HepG2 (cell line): ENCODE measurements around the gene OLFM2. TPM values are rescaled to one million over a fixed set of nuclear protein-coding genes. Genes with fewer than 3 reads are reported as not detected.

Source experiments
- AKAP8 ChIP-seq: sonication (generic); formaldehyde crosslinking; IDR thresholded peaks from 2 replicates; pipeline ENCODE4 v1.5.1; 2020; ENCODE audit warnings: mild to moderate bottlenecking, missing genetic modification reagents
- DPF2 ChIP-seq: sonication (generic); formaldehyde crosslinking; IDR thresholded peaks from 2 replicates; pipeline ENCODE4 v1.4.0; 2020; ENCODE audit warnings: mild to moderate bottlenecking, low read depth, missing genetic modification reagents, borderline replicate concordance
- NFAT5 ChIP-seq: sonication (generic); formaldehyde crosslinking; IDR thresholded peaks from 2 replicates; pipeline ENCODE4 v1.4.0; 2020; ENCODE audit warnings: missing genetic modification reagents
- RFX3 ChIP-seq: IDR thresholded peaks from 2 replicates; pipeline ENCODE4 v1.6.1; 2016; ENCODE audit warnings: missing biosample characterization, missing genetic modification reagents
- SMYD3 ChIP-seq: sonication (generic); formaldehyde crosslinking; IDR thresholded peaks from 2 replicates; pipeline ENCODE4 v1.8.1; 2023; ENCODE audit warnings: mild to moderate bottlenecking, missing genetic modification reagents
- SOX6 ChIP-seq, 2 experiments: fragments of 450-650 bp in 1 of 2; sonication (generic) in 1 of 2; formaldehyde crosslinking in 1 of 2; IDR thresholded peaks; 2 replicates each; pipeline versions ENCODE4 v1.4.0 to v1.6.1; 2017 to 2020; ENCODE audit warnings: antibody characterized with exemption in 1 of 2, mild to moderate bottlenecking in 1 of 2, missing genetic modification reagents in 1 of 2
- WIZ ChIP-seq: sonication (generic); formaldehyde crosslinking; IDR thresholded peaks from 2 replicates; pipeline ENCODE4 v1.5.1; 2020; ENCODE audit warnings: mild to moderate bottlenecking, missing genetic modification reagents
- YEATS2 ChIP-seq: sonication (generic); formaldehyde crosslinking; IDR thresholded peaks from 2 replicates; pipeline ENCODE4 v1.4.0; 2020; ENCODE audit warnings: missing genetic modification reagents, borderline replicate concordance
- ZBTB2 ChIP-seq: sonication (generic); formaldehyde crosslinking; IDR thresholded peaks from 2 replicates; pipeline ENCODE4 v1.8.0; 2022; ENCODE audit warnings: low read depth, missing genetic modification reagents
- ZIK1 ChIP-seq: sonication (generic); formaldehyde crosslinking; IDR thresholded peaks from 2 replicates; pipeline ENCODE4 v1.5.0; 2020; ENCODE audit warnings: mild to moderate bottlenecking, low read depth, missing genetic modification reagents, borderline replicate concordance
- ZNF562 ChIP-seq: sonication (generic); formaldehyde crosslinking; IDR thresholded peaks from 2 replicates; pipeline ENCODE4 v1.8.0; 2022; ENCODE audit warnings: missing genetic modification reagents, borderline replicate concordance
- ZNF574 ChIP-seq: sonication (generic); formaldehyde crosslinking; IDR thresholded peaks from 2 replicates; pipeline ENCODE4 v1.4.0; 2020; ENCODE audit warnings: missing genetic modification reagents
- ZNF850 ChIP-seq: sonication (generic); formaldehyde crosslinking; conservative IDR thresholded peaks from 2 replicates; pipeline ENCODE4 v1.9.0; 2021; ENCODE audit warnings: mild to moderate bottlenecking, missing genetic modification reagents
- polyA plus RNA-seq, 8 experiments: library from polyadenylated mRNA; depleted of rRNA in 3 of 8; stranded (reverse) in 7 of 8; unstranded in 1 of 8; fragments of >200 nt; fragmentation: Illumina TruSeq in 4 of 8; extraction: Trizol in 4 of 8; gene quantifications; 2 replicates each; pipeline versions ENCODE4 v1.2.1 to v1.2.3, GENCODE V29; 2011 to 2016; ENCODE audit warnings: low read depth in 4 of 8, missing spikeins in 1 of 8, mixed read lengths in 1 of 8; ENCODE audit not compliant: insufficient read depth in 1 of 8
- total RNA-seq, 5 experiments: library from RNA; depleted of rRNA; stranded (reverse); fragments of >200 nt; fragmentation: Illumina TruSeq; extraction: Trizol; gene quantifications; 2 replicates each; pipeline ENCODE4 v1.2.3, GENCODE V29; 2016; ENCODE audit warnings: low read depth in 1 of 5
- TF ChIP-seq, protein P1 (sequence below): sonication (generic); formaldehyde crosslinking; IDR thresholded peaks from 2 replicates; pipeline ENCODE4 v1.5.0; 2020; ENCODE audit warnings: mild to moderate bottlenecking, missing genetic modification reagents, borderline replicate concordance
- TF ChIP-seq, protein P2 (sequence below): sonication (generic); formaldehyde crosslinking; IDR thresholded peaks from 2 replicates; pipeline ENCODE4 v1.8.0; 2022; ENCODE audit warnings: mild to moderate bottlenecking, missing genetic modification reagents, moderate library complexity

Gene OLFM2
- total and polyA plus RNA-seq, 2 of the 13 experiments (the other 11 are each of a cell fraction or from before 2014, with no cell fraction given): 0.20 to 0.51 TPM

GRCh38 chr19:9818734-9819595, 117.3 kb downstream of the OLFM2 start, which contains the start of gene FBXL12 (continued):
- TF ChIP-seq ZNF574: peak; percentile 83
- TF ChIP-seq SOX6 (IDR thresholded peaks at IDR 0.05): no peak
- TF ChIP-seq SOX6 (CRISPR knock-in tag; IDR thresholded peaks at IDR 0.05): peak; percentile 71
- no peak for TF ChIP-seq AKAP8 (CRISPR knock-in tag)
- TF ChIP-seq RFX3 (CRISPR knock-in tag): no peak
- TF ChIP-seq, protein P1, sequence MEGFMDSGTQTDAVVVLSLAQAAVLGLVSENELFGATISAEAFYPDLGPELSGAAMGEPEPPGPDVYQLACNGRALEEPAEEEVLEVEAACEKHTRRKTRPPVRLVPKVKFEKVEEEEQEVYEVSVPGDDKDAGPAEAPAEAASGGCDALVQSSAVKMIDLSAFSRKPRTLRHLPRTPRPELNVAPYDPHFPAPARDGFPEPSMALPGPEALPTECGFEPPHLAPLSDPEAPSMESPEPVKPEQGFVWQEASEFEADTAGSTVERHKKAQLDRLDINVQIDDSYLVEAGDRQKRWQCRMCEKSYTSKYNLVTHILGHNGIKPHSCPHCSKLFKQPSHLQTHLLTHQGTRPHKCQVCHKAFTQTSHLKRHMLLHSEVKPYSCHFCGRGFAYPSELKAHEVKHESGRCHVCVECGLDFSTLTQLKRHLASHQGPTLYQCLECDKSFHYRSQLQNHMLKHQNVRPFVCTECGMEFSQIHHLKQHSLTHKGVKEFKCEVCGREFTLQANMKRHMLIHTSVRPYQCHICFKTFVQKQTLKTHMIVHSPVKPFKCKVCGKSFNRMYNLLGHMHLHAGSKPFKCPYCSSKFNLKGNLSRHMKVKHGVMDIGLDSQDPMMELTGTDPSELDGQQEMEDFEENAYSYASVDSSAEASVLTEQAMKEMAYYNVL: no peak
- no peak for TF ChIP-seq ZNF562 (CRISPR knock-in tag)
- no peak; the same call in 1 of the 2 replicates for TF ChIP-seq SMYD3 (CRISPR knock-in tag)
- TF ChIP-seq WIZ (CRISPR knock-in tag): peak; percentile 62; the same call in 1 of the 2 replicates
- peak; percentile 85; the same call in 1 of the 2 replicates for TF ChIP-seq YEATS2 (CRISPR knock-in tag)
- TF ChIP-seq ZNF850 (CRISPR knock-in tag): no peak
- peak; percentile 90; the same call in 1 of the 2 replicates for TF ChIP-seq ZIK1 (CRISPR knock-in tag)
- peak; percentile 71; the same call in 1 of the 2 replicates for TF ChIP-seq ZBTB2
- no peak for TF ChIP-seq DPF2 (CRISPR knock-in tag)
- TF ChIP-seq, protein P2, sequence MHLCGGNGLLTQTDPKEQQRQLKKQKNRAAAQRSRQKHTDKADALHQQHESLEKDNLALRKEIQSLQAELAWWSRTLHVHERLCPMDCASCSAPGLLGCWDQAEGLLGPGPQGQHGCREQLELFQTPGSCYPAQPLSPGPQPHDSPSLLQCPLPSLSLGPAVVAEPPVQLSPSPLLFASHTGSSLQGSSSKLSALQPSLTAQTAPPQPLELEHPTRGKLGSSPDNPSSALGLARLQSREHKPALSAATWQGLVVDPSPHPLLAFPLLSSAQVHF (CRISPR knock-in tag): no peak
- TF ChIP-seq NFAT5 (CRISPR knock-in tag): no peak
